Measurements from ENCODE around the gene ITGA7.

ITGA7 gene

GRCh38 chr12:55699471-55700055 is 8.1 kb downstream of the ITGA7 start:
- no peak for DNase-seq

GRCh38 chr12:55698965-55699364 is 8.7 kb downstream of the ITGA7 start:
- DNase-seq: no peak

- no peak for DNase-seq
Measured at GRCh38 chr12:55698241-55698955, 9.3 kb downstream of the ITGA7 start.

GRCh38 chr12:55697686-55698085 is 10.0 kb downstream of the ITGA7 start:
- no peak for DNase-seq

- DNase-seq: no peak
Measured at GRCh38 chr12:55696796-55697462, 10.8 kb downstream of the ITGA7 start.

GRCh38 chr12:55696141-55696540 is 11.6 kb downstream of the ITGA7 start:
- no peak for DNase-seq

- no peak for DNase-seq
Measured at GRCh38 chr12:55695349-55695748, 12.4 kb downstream of the ITGA7 start.

- DNase-seq: no peak
Measured at GRCh38 chr12:55694651-55695050, 13.1 kb downstream of the ITGA7 start.

- no peak for DNase-seq
Measured at GRCh38 chr12:55694188-55694515, 13.6 kb downstream of the ITGA7 start.

- DNase-seq: no peak
Measured at GRCh38 chr12:55693323-55694187, 14.1 kb downstream of the ITGA7 start.

- DNase-seq: no peak
Measured at GRCh38 chr12:55692631-55693322, 14.9 kb downstream of the ITGA7 start.

- no peak for DNase-seq
Measured at GRCh38 chr12:55688716-55689655, 18.7 kb downstream of the ITGA7 start.

GRCh38 chr12:55687746-55688145 is 20.0 kb downstream of the ITGA7 start:
- no peak for DNase-seq

- DNase-seq: no peak
Measured at GRCh38 chr12:55686366-55687010, 21.2 kb downstream of the ITGA7 start.

GRCh38 chr12:55685671-55686070 is 22.0 kb downstream of the ITGA7 start:
- DNase-seq: no peak

GRCh38 chr12:55684761-55685370 is 22.8 kb downstream of the ITGA7 start:
- DNase-seq: no peak

- no peak for DNase-seq
Measured at GRCh38 chr12:55683676-55684075, 24.0 kb downstream of the ITGA7 start.

GRCh38 chr12:55682087-55682796 is 25.5 kb downstream of the ITGA7 start:
- no peak for DNase-seq

GRCh38 chr12:55681142-55682077 is 26.3 kb downstream of the ITGA7 start:
- no peak for DNase-seq

Data from NCI-H187 (cell line).